Measurements from ENCODE around the gene RPL13. TPM values are rescaled to one million over a fixed set of nuclear protein-coding genes. Genes with fewer than 3 reads are reported as not detected.

RPL13 gene
- total and polyA plus RNA-seq, 7 experiments from 2014 or later: 2,239 to 8,810 (median 5,354) TPM

DNA sequence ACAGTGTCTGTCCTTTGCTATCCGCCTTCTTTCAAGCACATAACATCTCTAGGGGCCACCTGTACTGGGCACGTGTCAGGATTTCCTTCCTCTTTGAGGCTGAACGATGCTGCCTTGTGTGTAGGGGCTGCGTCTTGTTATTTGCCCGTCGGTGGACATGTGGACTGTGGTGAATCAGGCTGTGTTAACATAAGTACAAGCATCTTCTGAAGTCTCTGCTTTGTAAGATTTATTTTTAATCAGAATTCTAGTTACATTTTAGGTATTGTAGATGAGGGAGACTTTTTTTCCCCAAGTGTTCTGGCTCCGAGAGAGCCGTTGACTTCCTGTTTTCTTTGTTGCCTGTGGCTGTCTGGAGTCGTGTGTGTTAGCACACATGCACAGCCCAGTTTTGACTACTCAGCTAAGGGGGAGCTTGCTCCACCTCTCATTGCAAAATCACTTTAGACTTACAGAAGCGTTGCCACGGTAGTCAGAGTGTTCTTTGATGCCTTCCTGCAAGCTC lies 26.2 kb upstream of the RPL13 start:
- H3K36me3 ChIP-seq (ENCODE audit: control insufficient read depth in 2 of 3, insufficient read depth in 3 of 3, low read length in 3 of 3): peaks cover 0 to 62% (median 8%) of the 10 kb centered on the region in 3 experiments
- H3K27me3 ChIP-seq (ENCODE audit: control insufficient read depth in 2 of 2, insufficient read depth in 2 of 2, low read length in 2 of 2): no peaks in the 10 kb centered on the region
- Mint-ChIP-seq H3K4me3 (peak overlapping the region; percentile 57 to 83 (median 72)), H3K4me1 (peaks cover 17 to 27% (median 24%) of the 10 kb centered on the region in 7 donors), H3K27ac (peak overlapping the region; percentile 91 to 100 (median 94)), H3K27me3 (no peaks in the 10 kb centered on the region), H3K9me3 (no peaks in the 10 kb centered on the region), H3K36me3 (peaks cover 2 to 21% (median 10%) of the 10 kb centered on the region in 5 donors)
- intact Hi-C loops (cut with micrococcal nuclease): loop anchor here (1.0 to 2.0 kb wide), 7 partner anchors 15 to 111 kb away; partner anchors contain the start of genes RPL13 (in 2 of the 2), ANKRD11 (in 1 of the 2) and SPG7 (in 1 of the 2)
- ChIA-PET CTCF (interaction anchor here (0.7 to 0.9 kb wide), 2 partner anchors 17 to 23 kb away, joined by 3 to 4 read pairs; no protein-coding TSS in a partner anchor), POLR2A (interaction anchor here (0.6 to 2.1 kb wide), 11 partner anchors 15 to 724 kb away, joined by 3 to 18 read pairs (median 5); no protein-coding TSS in a partner anchor)
- no peaks in the 10 kb centered on the region for H3K9me3 ChIP-seq (ENCODE audit: control insufficient read depth in 2 of 3, low read length in 3 of 3)
- H3K4me1 ChIP-seq (ENCODE audit: control insufficient read depth in 2 of 2, insufficient read depth in 2 of 2, low read length in 2 of 2): peaks cover 9 to 22% of the 10 kb centered on the region in 2 donors
- DNase-seq (peak in 7 of 9 donors; percentile 60 to 80 (median 74)), ATAC-seq (peak; percentile 96)
- peak overlapping the region; percentile 49 for H3K27ac ChIP-seq (ENCODE audit: low read depth, low read length)
- H3K4me3 ChIP-seq (ENCODE audit: low read length): peak overlapping the region; percentile 5

GRCh38 chr16:89536371-89536770 lies 24.1 kb upstream of the RPL13 start:
- CTCF ChIA-PET: no interaction called here
- intact Hi-C loops (cut with micrococcal nuclease): no loop called here
- H3K27me3 Mint-ChIP-seq: no peaks in the 10 kb centered on the region
- peaks cover 17 to 27% (median 24%) of the 10 kb centered on the region in 7 donors for H3K4me1 Mint-ChIP-seq
- Histone ChIP-seq H3K4me3 (ENCODE audit: low read length) (no peak overlapping the region), H3K9me3 (ENCODE audit: control insufficient read depth in 2 of 3, low read length in 3 of 3) (no peaks in the 10 kb centered on the region), H3K27ac (ENCODE audit: low read depth, low read length) (peak overlapping the region; percentile 55), H3K36me3 (ENCODE audit: control insufficient read depth in 2 of 3, insufficient read depth in 3 of 3, low read length in 3 of 3) (peaks cover 0 to 49% (median 8%) of the 10 kb centered on the region in 3 experiments), H3K4me1 (ENCODE audit: control insufficient read depth in 2 of 2, insufficient read depth in 2 of 2, low read length in 2 of 2) (peaks cover 9 to 22% of the 10 kb centered on the region in 2 donors), H3K27me3 (ENCODE audit: control insufficient read depth in 2 of 2, insufficient read depth in 2 of 2, low read length in 2 of 2) (no peaks in the 10 kb centered on the region)
- ATAC-seq: no peak
- no peaks in the 10 kb centered on the region for H3K9me3 Mint-ChIP-seq
- peak overlapping the region in 7 of 9 donors; percentile 38 to 90 (median 73) for H3K27ac Mint-ChIP-seq
- peaks cover 0 to 18% (median 8%) of the 10 kb centered on the region in 5 donors for H3K36me3 Mint-ChIP-seq
- DNase-seq: no peak
- H3K4me3 Mint-ChIP-seq: no peak overlapping the region
- POLR2A ChIA-PET: no interaction called here

DNA sequence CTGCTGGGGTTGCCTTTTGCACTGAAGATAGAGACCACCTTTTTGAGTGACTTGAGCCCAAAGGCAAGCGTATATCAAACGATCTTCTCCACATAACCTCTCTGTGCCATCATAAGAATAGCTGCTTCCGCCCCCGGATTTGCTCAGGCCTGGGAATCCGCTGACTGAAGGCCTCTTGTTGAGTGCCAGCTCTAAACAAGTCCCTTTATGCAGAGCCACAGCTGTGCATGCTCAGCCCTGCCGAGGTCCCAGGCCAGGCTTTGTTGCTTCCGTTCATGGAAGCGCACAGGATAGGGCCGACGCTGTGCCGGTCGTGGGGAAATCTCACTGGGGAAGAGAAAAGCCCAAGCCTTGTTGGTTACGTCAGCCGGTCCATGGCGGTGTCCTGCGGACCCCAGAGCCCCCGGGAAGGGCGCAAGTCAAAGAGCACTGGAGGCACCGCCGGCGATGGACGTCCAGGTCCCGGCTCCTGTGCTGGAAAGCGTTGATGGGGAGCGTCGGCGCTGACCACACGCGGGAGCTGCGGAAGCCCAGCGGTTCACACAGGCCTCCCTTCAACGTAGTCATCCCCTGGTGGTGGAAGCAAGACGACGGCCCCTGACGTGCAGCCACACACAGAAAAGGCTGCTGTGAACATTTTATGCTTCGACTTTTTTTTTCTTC lies 23.5 kb upstream of the RPL13 start:
- H3K4me3 ChIP-seq (ENCODE audit: low read length): no peak overlapping the region
- Mint-ChIP-seq H3K36me3 (peaks cover 0 to 15% (median 8%) of the 10 kb centered on the region in 5 donors), H3K9me3 (no peaks in the 10 kb centered on the region), H3K27ac (peak overlapping the region; percentile 38 to 90 (median 73)), H3K27me3 (no peaks in the 10 kb centered on the region), H3K4me1 (peaks cover 17 to 27% (median 24%) of the 10 kb centered on the region in 7 donors), H3K4me3 (peak overlapping the region in 1 of 10 donors; percentile 2)
- ATAC-seq (no peak), DNase-seq (no peak)
- H3K27ac ChIP-seq (ENCODE audit: low read depth, low read length): peak overlapping the region; percentile 16
- peaks cover 0 to 50% (median 8%) of the 10 kb centered on the region in 3 experiments for H3K36me3 ChIP-seq (ENCODE audit: control insufficient read depth in 2 of 3, insufficient read depth in 3 of 3, low read length in 3 of 3)
- POLR2A ChIA-PET: interaction anchor here (0.6 to 1.4 kb wide), 4 partner anchors 12 to 332 kb away, joined by 3 to 4 read pairs (median 4); no protein-coding TSS in a partner anchor
- intact Hi-C loops (cut with micrococcal nuclease): no loop called here
- CTCF ChIA-PET: interaction anchor here (1.0 kb wide), 1 partner anchor 12 kb away, joined by 3 read pairs; no protein-coding TSS in a partner anchor
- peaks cover 9 to 22% of the 10 kb centered on the region in 2 donors for H3K4me1 ChIP-seq (ENCODE audit: control insufficient read depth in 2 of 2, insufficient read depth in 2 of 2, low read length in 2 of 2)
- no peaks in the 10 kb centered on the region for H3K9me3 ChIP-seq (ENCODE audit: control insufficient read depth in 2 of 3, low read length in 3 of 3)
- H3K27me3 ChIP-seq (ENCODE audit: control insufficient read depth in 2 of 2, insufficient read depth in 2 of 2, low read length in 2 of 2): no peaks in the 10 kb centered on the region

GRCh38 chr16:89537549-89537925 lies 22.9 kb upstream of the RPL13 start:
- Mint-ChIP-seq H3K9me3 (no peaks in the 10 kb centered on the region), H3K27me3 (no peaks in the 10 kb centered on the region)

GRCh38 chr16:89538286-89538685 lies 22.2 kb upstream of the RPL13 start:
- H3K27ac Mint-ChIP-seq: peak overlapping the region in 4 of 9 donors; percentile 12 to 75 (median 48)
- ChIA-PET POLR2A (interaction anchor here (0.8 to 1.4 kb wide), 3 partner anchors 11 to 25 kb away, joined by 4 read pairs; no protein-coding TSS in a partner anchor), CTCF (no interaction called here)
- intact Hi-C loops (cut with micrococcal nuclease): no loop called here
- DNase-seq (no peak), ATAC-seq (no peak)
- Histone ChIP-seq H3K9me3 (ENCODE audit: control insufficient read depth in 2 of 3, low read length in 3 of 3) (no peaks in the 10 kb centered on the region), H3K4me1 (ENCODE audit: control insufficient read depth in 2 of 2, insufficient read depth in 2 of 2, low read length in 2 of 2) (peaks cover 9 to 22% of the 10 kb centered on the region in 2 donors), H3K36me3 (ENCODE audit: control insufficient read depth in 2 of 3, insufficient read depth in 3 of 3, low read length in 3 of 3) (peaks cover 0 to 41% (median 8%) of the 10 kb centered on the region in 3 experiments), H3K27ac (ENCODE audit: low read depth, low read length) (no peak overlapping the region), H3K27me3 (ENCODE audit: control insufficient read depth in 2 of 2, insufficient read depth in 2 of 2, low read length in 2 of 2) (no peaks in the 10 kb centered on the region), H3K4me3 (ENCODE audit: low read length) (no peak overlapping the region)
- H3K9me3 Mint-ChIP-seq: no peaks in the 10 kb centered on the region
- H3K36me3 Mint-ChIP-seq: peaks cover 0 to 14% (median 8%) of the 10 kb centered on the region in 5 donors
- H3K27me3 Mint-ChIP-seq: no peaks in the 10 kb centered on the region
- peaks cover 17 to 27% (median 23%) of the 10 kb centered on the region in 7 donors for H3K4me1 Mint-ChIP-seq
- peak overlapping the region in 1 of 10 donors; percentile 37 for H3K4me3 Mint-ChIP-seq

More at GRCh38 chr16:89537549-89537925, 22.9 kb upstream of the RPL13 start:
- Mint-ChIP-seq H3K36me3 (peaks cover 0 to 13% (median 8%) of the 10 kb centered on the region in 5 donors), H3K27ac (peak overlapping the region in 3 of 9 donors; percentile 38 to 75 (median 66)), H3K4me1 (peaks cover 17 to 27% (median 24%) of the 10 kb centered on the region in 7 donors), H3K4me3 (no peak overlapping the region)
- H3K27ac ChIP-seq (ENCODE audit: low read depth, low read length): no peak overlapping the region
- H3K36me3 ChIP-seq (ENCODE audit: control insufficient read depth in 2 of 3, insufficient read depth in 3 of 3, low read length in 3 of 3): peaks cover 0 to 45% (median 8%) of the 10 kb centered on the region in 3 experiments
- H3K4me3 ChIP-seq (ENCODE audit: low read length): no peak overlapping the region
- POLR2A ChIA-PET: interaction anchor here (0.9 to 1.4 kb wide), 3 partner anchors 11 to 49 kb away, joined by 3 to 4 read pairs (median 4); no protein-coding TSS in a partner anchor
- H3K4me1 ChIP-seq (ENCODE audit: control insufficient read depth in 2 of 2, insufficient read depth in 2 of 2, low read length in 2 of 2): peaks cover 9 to 22% of the 10 kb centered on the region in 2 donors
- H3K9me3 ChIP-seq (ENCODE audit: control insufficient read depth in 2 of 3, low read length in 3 of 3): no peaks in the 10 kb centered on the region
- DNase-seq (no peak), ATAC-seq (no peak)
- no peaks in the 10 kb centered on the region for H3K27me3 ChIP-seq (ENCODE audit: control insufficient read depth in 2 of 2, insufficient read depth in 2 of 2, low read length in 2 of 2)
- intact Hi-C loops (cut with micrococcal nuclease): no loop called here
- CTCF ChIA-PET: interaction anchor here (1.0 kb wide), 1 partner anchor 12 kb away, joined by 3 read pairs; no protein-coding TSS in a partner anchor

GRCh38 chr16:89540557-89540956 lies 19.9 kb upstream of the RPL13 start:
- no peak for ATAC-seq
- Histone ChIP-seq H3K4me1 (ENCODE audit: control insufficient read depth in 2 of 2, insufficient read depth in 2 of 2, low read length in 2 of 2) (peaks cover 0 to 2% of the 10 kb centered on the region in 2 donors), H3K36me3 (ENCODE audit: control insufficient read depth in 2 of 3, insufficient read depth in 3 of 3, low read length in 3 of 3) (peaks cover 0 to 53% (median 8%) of the 10 kb centered on the region in 3 experiments), H3K27ac (ENCODE audit: low read depth, low read length) (no peak overlapping the region), H3K4me3 (ENCODE audit: low read length) (no peak overlapping the region), H3K27me3 (ENCODE audit: control insufficient read depth in 2 of 2, insufficient read depth in 2 of 2, low read length in 2 of 2) (no peaks in the 10 kb centered on the region), H3K9me3 (ENCODE audit: control insufficient read depth in 2 of 3, low read length in 3 of 3) (no peaks in the 10 kb centered on the region)
- Mint-ChIP-seq H3K9me3 (no peaks in the 10 kb centered on the region), H3K36me3 (peaks cover 0 to 7% (median 0%) of the 10 kb centered on the region in 5 donors), H3K4me1 (peaks cover 0 to 5% (median under 1%) of the 10 kb centered on the region in 7 donors), H3K4me3 (no peak overlapping the region), H3K27ac (peak overlapping the region in 3 of 9 donors; percentile 12 to 71 (median 44)), H3K27me3 (no peaks in the 10 kb centered on the region)
- intact Hi-C loops (cut with micrococcal nuclease): no loop called here
- ChIA-PET POLR2A (interaction anchor here (0.7 to 1.8 kb wide), 2 partner anchors 17 to 323 kb away, joined by 3 to 4 read pairs; partner anchors contain the start of gene ZNF778), CTCF (interaction anchor here (0.6 to 1.7 kb wide), 3 partner anchors 9 to 937 kb away, joined by 3 read pairs; no protein-coding TSS in a partner anchor)
- DNase-seq: no peak

All from naive thymus-derived CD4-positive, alpha-beta T cell (primary cell).